ENCODE measurements around the gene IDUA.

IDUA gene

GRCh38 chr4:960636-961350 is 26.1 kb upstream of the IDUA start:
- TF ChIP-seq, protein P1, sequence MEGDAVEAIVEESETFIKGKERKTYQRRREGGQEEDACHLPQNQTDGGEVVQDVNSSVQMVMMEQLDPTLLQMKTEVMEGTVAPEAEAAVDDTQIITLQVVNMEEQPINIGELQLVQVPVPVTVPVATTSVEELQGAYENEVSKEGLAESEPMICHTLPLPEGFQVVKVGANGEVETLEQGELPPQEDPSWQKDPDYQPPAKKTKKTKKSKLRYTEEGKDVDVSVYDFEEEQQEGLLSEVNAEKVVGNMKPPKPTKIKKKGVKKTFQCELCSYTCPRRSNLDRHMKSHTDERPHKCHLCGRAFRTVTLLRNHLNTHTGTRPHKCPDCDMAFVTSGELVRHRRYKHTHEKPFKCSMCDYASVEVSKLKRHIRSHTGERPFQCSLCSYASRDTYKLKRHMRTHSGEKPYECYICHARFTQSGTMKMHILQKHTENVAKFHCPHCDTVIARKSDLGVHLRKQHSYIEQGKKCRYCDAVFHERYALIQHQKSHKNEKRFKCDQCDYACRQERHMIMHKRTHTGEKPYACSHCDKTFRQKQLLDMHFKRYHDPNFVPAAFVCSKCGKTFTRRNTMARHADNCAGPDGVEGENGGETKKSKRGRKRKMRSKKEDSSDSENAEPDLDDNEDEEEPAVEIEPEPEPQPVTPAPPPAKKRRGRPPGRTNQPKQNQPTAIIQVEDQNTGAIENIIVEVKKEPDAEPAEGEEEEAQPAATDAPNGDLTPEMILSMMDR (IDR thresholded peaks at IDR 0.05; ENCODE audit: insufficient read depth, missing control alignments) = no peak
- FAIRE-seq = no peak
- no peak for DNase-seq (ENCODE audit: insufficient read length, low spot score)

DNA sequence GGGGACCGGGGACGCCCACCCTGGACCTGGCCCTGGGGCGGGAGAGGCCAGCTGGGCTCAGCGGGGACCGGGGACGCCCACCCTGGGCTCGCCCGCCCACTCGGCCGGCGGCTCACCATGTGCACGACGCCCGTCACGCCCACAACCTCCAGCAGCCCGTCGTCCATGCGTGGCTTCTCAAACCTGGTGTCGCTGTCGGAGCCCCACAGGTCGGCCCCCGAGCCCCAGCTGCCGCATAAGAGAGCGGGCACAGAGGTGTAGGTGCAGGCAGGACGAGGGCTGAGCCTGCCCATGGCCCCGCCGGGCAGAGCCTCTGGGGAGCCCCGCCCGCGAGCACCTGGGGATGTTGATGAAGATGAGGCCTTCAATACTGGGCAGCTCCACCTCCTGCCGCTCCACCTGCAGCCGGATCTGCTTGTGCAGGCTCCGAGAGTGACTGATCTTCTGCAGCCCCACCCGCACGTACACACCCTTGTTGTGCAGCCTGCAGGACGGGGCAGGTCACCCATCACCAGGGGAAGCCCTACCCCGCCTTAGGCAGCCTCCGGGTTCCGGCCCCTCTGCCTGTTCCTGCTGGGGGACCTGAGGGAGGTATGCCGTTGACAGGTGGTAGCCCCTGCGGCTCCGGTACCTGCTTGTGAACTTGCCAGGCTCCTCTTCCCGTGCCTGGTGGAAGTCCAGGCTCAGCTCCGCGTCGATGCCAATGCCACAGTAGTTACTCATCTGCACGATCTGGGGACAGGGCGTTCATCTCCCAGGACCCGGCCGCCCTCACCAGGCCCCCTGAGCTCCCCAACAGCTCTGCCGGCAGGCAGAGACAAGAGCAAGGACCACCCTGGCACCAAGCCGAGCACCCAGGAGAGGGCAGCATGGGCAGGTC is 25.3 kb upstream of the IDUA start:
- TF ChIP-seq, protein P1 (IDR thresholded peaks at IDR 0.05; ENCODE audit: insufficient read depth, missing control alignments) = no peak
- no peak for FAIRE-seq
- no peak for DNase-seq (ENCODE audit: insufficient read length, low spot score)

- no peak for FAIRE-seq
- TF ChIP-seq, protein P1 (IDR thresholded peaks at IDR 0.05; ENCODE audit: insufficient read depth, missing control alignments) = no peak
- no peak for DNase-seq (ENCODE audit: insufficient read length, low spot score)
Observed at GRCh38 chr4:962231-963208, 24.3 kb upstream of the IDUA start.

DNA sequence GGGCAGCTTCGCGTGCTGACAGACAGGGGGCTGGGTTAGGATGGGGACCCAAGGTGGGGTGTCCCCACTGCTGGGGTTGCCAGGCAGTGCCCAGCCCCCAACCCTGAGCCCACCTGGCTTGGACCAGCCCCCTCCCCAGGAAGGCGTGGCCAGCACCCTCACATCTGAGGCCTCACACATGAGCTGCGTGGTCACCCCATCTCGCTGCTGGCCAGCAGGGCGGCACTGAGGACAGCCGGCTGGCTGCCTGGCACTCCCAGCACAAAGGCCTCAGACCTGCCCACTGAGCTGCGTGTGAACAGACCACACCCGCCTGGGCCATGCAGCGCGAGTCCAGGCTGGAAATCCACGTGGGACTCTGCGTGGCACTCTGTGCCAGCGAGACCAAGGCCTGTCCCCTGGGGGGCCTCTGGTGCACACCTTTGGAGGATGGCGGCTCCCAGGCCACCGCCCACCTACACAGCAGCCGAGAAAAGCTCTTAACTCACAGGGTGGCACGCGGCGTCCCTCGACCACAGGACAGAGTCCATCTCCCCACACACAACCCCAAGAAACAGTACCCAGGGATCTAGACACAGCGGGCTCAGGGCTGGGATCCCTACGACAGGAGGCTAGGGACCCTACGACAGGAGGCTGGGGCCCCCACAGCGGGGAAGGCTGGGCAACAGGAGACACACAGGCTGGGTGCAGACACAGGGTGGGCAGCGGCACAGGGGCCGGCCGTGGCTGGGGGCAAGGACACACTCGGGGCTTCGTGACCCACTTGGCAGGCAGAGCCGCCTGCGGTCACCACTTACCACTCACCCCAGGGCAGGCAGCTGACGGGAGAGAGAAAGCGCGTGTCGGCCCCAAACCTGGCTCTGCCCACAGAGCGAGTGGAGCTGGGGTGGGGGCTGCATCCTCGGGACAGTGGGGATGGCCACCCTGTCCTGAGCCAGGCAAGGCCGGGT is 23.3 kb upstream of the IDUA start:
- no peak for DNase-seq (ENCODE audit: insufficient read length, low spot score)
- TF ChIP-seq, protein P1 (IDR thresholded peaks at IDR 0.05; ENCODE audit: insufficient read depth, missing control alignments) = no peak
- no peak for FAIRE-seq

DNA sequence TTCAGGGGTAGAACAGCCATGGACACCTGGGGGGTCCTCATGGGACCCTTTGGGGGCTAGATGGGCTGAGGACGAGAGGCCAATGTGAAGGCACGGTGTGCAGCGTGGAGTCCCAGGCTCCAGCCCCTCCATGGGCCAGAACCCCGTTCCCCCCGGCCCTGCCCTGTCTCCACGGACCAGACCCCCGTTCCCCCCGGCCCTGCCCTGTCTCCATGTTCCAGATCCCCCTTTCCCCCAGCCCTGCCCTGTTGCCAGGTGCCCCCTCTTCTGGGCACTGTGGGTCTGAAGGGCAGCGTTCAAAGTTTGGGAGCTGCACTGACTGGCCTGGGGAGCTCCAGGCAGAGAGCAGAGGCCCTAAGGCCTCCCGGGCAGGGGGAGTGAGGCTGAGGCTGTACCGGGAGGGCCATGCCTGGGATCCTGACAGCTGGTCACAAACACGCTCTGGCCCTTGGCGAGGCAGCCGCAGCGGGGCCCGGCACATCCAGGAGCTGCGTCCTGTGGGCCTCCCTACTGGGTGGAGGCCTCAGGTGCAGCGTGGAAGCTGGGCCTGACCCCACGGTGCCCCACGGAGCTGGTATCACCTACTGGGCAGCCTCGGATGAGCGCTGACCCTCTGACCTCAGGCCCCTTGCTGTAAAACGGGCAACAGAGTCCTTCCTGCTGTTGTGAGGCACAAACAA is 22.4 kb upstream of the IDUA start:
- FAIRE-seq (no peak), DNase-seq (ENCODE audit: insufficient read length, low spot score) (no peak)
- TF ChIP-seq, protein P1 (IDR thresholded peaks at IDR 0.05; ENCODE audit: insufficient read depth, missing control alignments) = no peak

All from D721Med (cell line).